GM18505 (cell line): ENCODE measurements around the gene ACTN1.
"Not testable (repeated sequence)": the region's sequence is repeated elsewhere in the genome, so short reads cannot be mapped to it uniquely, and the experiment has no call there.

Experiments used
- ATAC-seq: cut with Tn5 transposase; IDR thresholded peaks from one replicate; pipeline ENCODE4 v1.9.1; 2021; ENCODE audit not compliant: unreplicated experiment
- POLR2A ChIP-seq: IDR thresholded peaks from 4 replicates; pipeline ENCODE4 v1.6.1; 2011; ENCODE audit warnings: borderline replicate concordance; ENCODE audit not compliant: insufficient read depth, insufficient read length; ENCODE audit errors: extremely low read depth

ACTN1 gene

GRCh38 chr14:68979722-68980451 is 785 bp upstream of the ACTN1 start:
- TF ChIP-seq POLR2A: no peak
- ATAC-seq: no peak

DNA sequence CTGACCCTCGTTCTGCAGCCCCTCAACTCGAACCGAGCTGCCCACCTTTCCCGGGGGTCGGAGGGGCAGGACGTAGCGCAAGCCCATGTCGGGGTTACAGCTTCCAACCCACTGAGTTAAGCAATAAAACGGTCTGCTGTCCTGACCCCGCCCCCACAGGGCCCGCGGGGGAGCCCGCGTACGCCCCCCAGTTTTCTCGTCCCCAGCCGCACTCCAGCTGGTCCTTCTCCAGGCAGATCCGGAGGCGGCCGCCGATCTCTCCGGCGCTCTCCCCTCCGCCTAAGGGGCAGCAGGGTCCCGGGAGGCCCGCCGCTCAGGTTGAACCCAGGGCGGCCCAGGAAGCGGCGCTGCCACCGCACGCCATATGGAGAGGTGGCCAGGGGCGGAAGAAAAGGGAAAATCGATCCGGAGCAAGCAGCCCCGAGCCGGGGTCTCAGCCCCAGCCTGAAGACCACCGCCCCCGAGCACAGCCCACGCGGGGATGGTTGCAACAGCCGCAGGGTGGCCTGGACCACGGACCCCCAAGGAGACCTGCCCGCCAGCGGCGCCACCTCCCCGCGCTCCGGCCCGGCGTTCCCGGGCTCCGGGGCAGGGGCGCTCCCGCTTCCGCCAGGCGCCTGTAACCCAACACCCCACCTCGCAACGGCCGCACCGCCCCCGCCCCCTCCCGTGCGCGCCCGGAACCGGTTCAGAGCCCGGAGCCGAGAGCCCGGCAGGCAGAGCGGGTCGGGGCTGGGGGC is 760 bp downstream of the ACTN1 start:
- no peak for TF ChIP-seq POLR2A
- no peak for ATAC-seq

GRCh38 chr14:68977718-68978171 is 1.4 kb downstream of the ACTN1 start:
- TF ChIP-seq POLR2A: no peak
- ATAC-seq: no peak

- ATAC-seq: no peak
These were observed 1.9 kb downstream of the ACTN1 start for GRCh38 chr14:68977180-68977717.

GRCh38 chr14:68976160-68977067 is 2.7 kb downstream of the ACTN1 start:
- no peak for ATAC-seq
- TF ChIP-seq POLR2A: no peak

More at GRCh38 chr14:68977180-68977717, 1.9 kb downstream of the ACTN1 start:
- no peak for TF ChIP-seq POLR2A

- ATAC-seq: no peak
- no peak for TF ChIP-seq POLR2A
These were observed 3.4 kb downstream of the ACTN1 start for GRCh38 chr14:68975667-68976066.

GRCh38 chr14:68974759-68975347 is 4.2 kb downstream of the ACTN1 start:
- TF ChIP-seq POLR2A: no peak
- no peak for ATAC-seq

- TF ChIP-seq POLR2A: no peak
- no peak for ATAC-seq
These were observed 5.5 kb downstream of the ACTN1 start for GRCh38 chr14:68973639-68974038.

GRCh38 chr14:68973219-68973565 is 5.9 kb downstream of the ACTN1 start:
- ATAC-seq: not testable (repeated sequence)

DNA sequence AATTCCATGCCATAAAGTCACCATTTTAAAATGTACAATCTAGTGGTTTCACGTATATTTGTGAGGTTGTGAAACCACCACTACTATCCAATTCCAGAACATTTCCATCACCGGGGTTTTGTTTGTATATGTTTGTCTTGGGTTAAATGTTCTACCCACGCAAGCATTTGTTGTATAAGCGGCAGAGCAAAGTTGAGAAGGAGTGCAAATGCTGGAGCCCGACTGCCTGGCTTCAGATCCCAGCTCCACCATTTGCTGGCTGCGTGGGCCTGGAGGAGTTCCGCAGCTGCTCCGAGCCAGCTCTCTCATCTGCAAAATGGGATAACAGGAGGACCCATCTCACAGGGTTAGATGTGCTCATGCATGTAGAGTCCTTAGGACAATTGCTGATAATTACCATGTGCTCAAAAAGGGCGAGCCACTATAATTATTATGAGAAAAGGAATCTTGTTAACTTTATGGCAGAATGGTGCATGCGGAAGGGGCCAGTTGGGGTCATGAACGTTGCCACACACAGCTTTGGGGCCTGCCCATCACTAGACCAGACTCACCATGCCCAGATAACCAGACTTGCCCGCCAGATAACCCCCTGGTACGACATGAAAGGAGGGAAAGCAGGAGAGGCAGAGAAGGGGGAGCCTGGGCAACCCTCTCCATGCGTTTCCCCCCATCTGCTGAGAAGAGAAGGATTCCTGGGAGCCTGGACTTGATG is 6.4 kb downstream of the ACTN1 start:
- no peak for ATAC-seq
- TF ChIP-seq POLR2A: no peak

GRCh38 chr14:68971411-68972035 is 7.6 kb downstream of the ACTN1 start:
- no peak for TF ChIP-seq POLR2A
- ATAC-seq: no peak

DNA sequence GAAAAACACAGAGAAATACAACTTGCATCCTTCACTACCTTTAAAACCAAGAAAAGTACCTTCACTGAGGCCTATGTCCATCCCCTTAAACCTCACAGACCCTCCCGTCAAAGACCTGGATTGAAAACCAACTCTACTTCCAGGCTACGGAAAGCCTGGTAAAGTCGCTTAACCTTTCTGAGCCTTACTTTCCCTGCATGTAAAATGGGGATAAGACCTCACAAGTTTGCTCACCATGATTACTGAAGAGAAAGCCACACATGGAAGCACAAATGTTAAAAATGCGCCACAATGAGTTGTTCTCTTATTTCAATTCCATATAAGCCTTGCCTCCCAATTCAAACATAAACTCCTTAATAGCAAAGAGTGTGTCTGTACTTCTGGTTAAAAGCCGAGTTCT is 8.4 kb downstream of the ACTN1 start:
- no peak for TF ChIP-seq POLR2A
- ATAC-seq: no peak
